ENCODE measurements around the gene PCDH18.

DNA sequence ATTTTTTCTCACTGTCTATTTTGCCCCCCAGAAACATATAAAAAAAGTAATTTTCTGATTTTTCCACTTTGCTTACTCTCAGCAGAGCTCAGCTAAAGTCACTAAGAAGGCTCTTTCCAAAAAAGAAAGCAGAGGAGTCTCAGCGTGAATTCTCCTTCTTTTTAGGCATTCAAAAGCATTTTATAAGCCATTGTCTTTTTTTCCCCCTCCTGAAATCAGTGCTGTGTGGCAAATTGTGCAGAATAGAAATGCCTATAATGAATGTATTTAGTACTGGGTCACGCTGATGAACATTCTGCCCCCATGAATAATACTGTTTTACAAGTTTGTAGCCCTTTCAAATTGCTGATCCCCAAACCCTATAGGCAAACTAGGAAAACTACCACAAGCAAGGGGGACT is 1.6 kb upstream of the PCDH18 start:
- TF ChIP-seq, protein P1, sequence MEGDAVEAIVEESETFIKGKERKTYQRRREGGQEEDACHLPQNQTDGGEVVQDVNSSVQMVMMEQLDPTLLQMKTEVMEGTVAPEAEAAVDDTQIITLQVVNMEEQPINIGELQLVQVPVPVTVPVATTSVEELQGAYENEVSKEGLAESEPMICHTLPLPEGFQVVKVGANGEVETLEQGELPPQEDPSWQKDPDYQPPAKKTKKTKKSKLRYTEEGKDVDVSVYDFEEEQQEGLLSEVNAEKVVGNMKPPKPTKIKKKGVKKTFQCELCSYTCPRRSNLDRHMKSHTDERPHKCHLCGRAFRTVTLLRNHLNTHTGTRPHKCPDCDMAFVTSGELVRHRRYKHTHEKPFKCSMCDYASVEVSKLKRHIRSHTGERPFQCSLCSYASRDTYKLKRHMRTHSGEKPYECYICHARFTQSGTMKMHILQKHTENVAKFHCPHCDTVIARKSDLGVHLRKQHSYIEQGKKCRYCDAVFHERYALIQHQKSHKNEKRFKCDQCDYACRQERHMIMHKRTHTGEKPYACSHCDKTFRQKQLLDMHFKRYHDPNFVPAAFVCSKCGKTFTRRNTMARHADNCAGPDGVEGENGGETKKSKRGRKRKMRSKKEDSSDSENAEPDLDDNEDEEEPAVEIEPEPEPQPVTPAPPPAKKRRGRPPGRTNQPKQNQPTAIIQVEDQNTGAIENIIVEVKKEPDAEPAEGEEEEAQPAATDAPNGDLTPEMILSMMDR (IDR thresholded peaks at IDR 0.05), result no peak
- no peak for TF ChIP-seq POLR2A (IDR thresholded peaks at IDR 0.05)

Measured in heart left ventricle (tissue), 13 donors.